Ascending aorta (tissue), 2 donors: ENCODE measurements around the gene LSM12. TPM values are rescaled to one million over a fixed set of nuclear protein-coding genes. Genes with fewer than 3 reads are reported as not detected.

Experiments
- DNase-seq, 2 donors: peaks; one replicate each; pipeline ENCODE4 v3.0.0-alpha.2; 2019; ENCODE audit warnings: low spot score in 2 of 2
- H3K27ac ChIP-seq, 2 donors: fragments of 200-600 bp; sonication (generic); one replicate each; pipeline ENCODE4 v1.5.1; 2016 to 2017; ENCODE audit warnings: mild to moderate bottlenecking in 1 of 2
- H3K27me3 ChIP-seq: fragments of 200-600 bp; sonication (generic); one replicate; pipeline ENCODE4 v1.5.1; 2017
- H3K36me3 ChIP-seq, 2 donors: fragments of 200-600 bp; sonication (generic); one replicate each; pipeline ENCODE4 v1.5.1; 2016
- H3K4me1 ChIP-seq, 2 donors: fragments of 200-600 bp; sonication (generic); one replicate each; pipeline ENCODE4 v1.5.1; 2016 to 2017; ENCODE audit warnings: mild to moderate bottlenecking in 1 of 2
- H3K4me3 ChIP-seq, 2 donors: fragments of 200-600 bp; sonication (generic); one replicate each; pipeline ENCODE4 v1.5.1; 2016 to 2017; ENCODE audit warnings: mild to moderate bottlenecking in 1 of 2
- H3K9me3 ChIP-seq, 2 donors: fragments of 200-600 bp; sonication (generic); one replicate each; pipeline ENCODE4 v1.5.1; 2016
- CTCF ChIP-seq, 3 experiments: fragments of 200-600 bp in 2 of 3; fragments of 450-650 bp in 1 of 3; sonication (generic) in 2 of 3; IDR thresholded peaks; one replicate each; pipeline ENCODE4 v1.5.1; 2016 to 2019; ENCODE audit warnings: antibody characterized with exemption in 3 of 3, mild to moderate bottlenecking in 1 of 3, moderate library complexity in 1 of 3
- intact Hi-C: fragments of 100-400 bp; cut with DNase I; formaldehyde crosslinking; loops from one replicate; pipeline ENCODE4 v1.15.1; 2023
- total RNA-seq: library from RNA; depleted of rRNA; stranded (reverse); fragments of >200 nt; gene quantifications from one replicate; pipeline ENCODE4 v1.1.0, GENCODE V29; 2016

The LSM12 gene
- total RNA-seq, 1 donor from 2014 or later = 12.5 TPM

DNA sequence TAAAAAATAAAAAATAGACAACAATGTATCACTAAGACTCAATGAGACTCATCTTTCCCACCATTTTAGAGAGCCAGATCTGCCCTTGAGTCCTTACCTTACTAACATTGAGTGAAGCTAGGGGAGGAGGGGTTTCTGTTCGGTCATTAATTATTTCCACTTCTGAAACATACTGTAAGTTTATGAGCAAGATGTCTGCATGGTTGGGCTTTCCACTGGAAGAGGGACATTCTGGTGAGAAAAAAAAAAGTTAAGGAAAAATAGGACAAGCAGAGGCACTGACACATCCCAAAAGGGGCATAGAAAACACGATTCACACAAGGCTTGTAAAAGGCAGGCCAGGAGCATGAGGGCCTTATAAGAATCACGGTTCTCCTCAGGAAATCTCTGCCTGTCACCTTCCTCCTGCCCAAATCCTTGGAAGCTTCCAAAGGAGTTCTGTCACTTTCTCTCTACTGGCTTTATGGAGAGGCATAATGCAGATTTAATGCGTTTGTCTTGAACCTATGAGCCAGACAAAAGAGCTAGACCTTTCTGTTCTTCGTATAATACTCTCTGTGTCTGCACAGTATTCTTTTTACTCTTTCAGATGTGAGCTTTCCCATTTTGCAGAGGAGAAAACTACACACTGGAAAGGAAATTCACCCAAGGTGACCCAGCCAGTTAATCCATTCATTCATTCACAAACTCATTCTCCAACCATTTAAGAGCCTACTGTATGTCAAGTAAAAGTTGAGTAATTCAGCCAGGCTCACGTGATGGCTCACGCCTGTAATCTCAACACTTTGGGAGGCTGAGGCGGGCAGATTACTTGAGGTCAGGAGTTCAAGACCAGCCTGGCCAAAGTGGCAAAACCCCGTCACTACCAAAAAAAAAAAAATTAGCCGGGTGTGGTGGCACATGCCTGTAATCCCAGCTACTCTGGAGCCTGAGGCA lies 2.5 kb downstream of the LSM12 start:
- intact Hi-C loops = no loop called here
- Histone ChIP-seq H3K27ac (no peak overlapping the region), H3K4me3 (no peak overlapping the region), H3K36me3 (peaks cover 0 to 30% of the 10 kb centered on the region in 2 donors), H3K27me3 (no peaks in the 10 kb centered on the region), H3K4me1 (peaks cover 0 to 12% of the 10 kb centered on the region in 2 donors), H3K9me3 (no peaks in the 10 kb centered on the region)
- no peak for DNase-seq
- TF ChIP-seq CTCF (IDR thresholded peaks at IDR 0.05) = no peak

DNA sequence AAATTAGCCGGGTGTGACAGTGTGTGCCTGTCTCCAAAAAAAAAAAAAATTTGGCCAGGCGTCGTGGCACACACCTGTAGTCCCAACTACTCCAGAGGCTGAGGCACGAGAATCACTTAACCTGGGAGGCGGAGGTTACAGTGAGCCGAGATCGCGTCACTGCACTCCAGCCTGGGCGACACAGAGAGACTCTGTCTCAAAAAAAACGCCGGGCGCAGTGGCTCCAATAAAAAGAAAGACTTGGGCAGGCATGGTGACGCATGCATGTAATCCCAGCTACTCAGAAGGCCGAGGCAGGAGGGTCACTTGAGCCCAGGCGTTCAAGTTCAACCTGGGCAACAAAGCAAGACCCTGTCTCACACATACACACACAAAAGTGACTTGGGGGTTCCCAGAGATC lies 3.6 kb downstream of the LSM12 start:
- Histone ChIP-seq H3K9me3 (no peaks in the 10 kb centered on the region), H3K27ac (no peak overlapping the region), H3K4me1 (peaks cover 0 to 12% of the 10 kb centered on the region in 2 donors), H3K36me3 (peaks cover 7 to 37% of the 10 kb centered on the region in 2 donors), H3K27me3 (no peaks in the 10 kb centered on the region), H3K4me3 (no peak overlapping the region)
- intact Hi-C loops = no loop called here
- no peak for TF ChIP-seq CTCF (IDR thresholded peaks at IDR 0.05)
- DNase-seq = no peak

DNA sequence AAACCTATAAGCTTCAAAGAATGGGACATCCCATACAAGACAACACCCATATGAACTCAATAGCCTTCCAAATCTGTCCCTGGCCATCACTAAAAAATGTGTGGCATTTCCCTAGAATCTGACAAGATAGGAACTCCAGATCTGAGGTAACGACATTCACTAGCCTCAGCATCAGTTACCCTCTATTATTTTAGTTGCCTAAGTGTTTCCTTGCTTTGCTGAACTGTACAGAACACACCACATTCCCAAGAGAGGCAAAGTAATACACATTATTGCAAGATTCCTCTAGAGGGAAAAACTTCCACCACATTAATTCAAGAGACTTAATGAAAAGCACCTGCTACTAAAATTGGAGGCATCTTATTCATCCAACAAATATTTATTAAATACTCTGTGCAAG lies 5.0 kb downstream of the LSM12 start:
- no peaks in the 10 kb centered on the region for H3K27me3 ChIP-seq
- H3K36me3 ChIP-seq = peaks cover 7 to 41% of the 10 kb centered on the region in 2 donors
- TF ChIP-seq CTCF (IDR thresholded peaks at IDR 0.05) = no peak
- peaks cover 0 to 5% of the 10 kb centered on the region in 2 donors for H3K4me1 ChIP-seq
- H3K4me3 ChIP-seq = no peak overlapping the region
- intact Hi-C loops = no loop called here
- H3K27ac ChIP-seq = no peak overlapping the region
- H3K9me3 ChIP-seq = no peaks in the 10 kb centered on the region
- DNase-seq = no peak

DNA sequence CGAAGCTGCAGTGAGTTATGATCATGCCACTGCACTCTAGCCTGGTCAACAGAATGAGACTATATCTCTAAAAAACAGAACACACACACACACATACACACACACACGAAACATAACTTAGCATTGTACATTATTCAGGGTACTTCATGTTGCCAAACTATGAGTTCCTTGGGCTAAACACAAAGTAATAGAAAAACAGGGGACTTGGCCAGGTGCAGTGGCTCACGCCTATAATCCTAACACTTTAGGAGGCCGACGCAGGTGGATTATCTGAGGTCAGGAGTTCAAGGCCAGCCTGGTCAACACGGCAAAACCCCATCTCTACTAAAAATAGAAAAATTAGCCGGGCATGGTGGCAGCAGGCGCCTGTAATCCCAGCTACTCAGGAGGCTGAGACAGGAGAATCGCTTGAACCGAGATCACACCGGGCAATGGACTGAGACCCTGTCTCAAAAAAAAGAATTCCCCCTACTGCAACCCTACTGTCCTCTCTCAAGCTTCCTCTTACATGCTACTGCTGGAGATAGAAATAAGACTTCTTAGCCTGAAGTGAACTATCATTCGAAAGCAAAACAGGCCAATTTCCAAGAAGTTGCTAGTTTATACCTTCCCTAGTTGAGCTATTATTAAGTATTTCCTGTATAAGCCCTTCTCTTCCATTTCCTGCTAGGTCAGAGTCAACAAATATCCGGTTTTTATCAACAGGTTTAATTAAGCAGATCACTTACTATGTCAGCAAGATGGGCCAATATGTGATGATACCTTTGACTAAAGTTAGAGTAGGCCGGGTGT lies 7.2 kb downstream of the LSM12 start:
- no peaks in the 10 kb centered on the region for H3K27me3 ChIP-seq
- H3K36me3 ChIP-seq = peaks cover 7 to 41% of the 10 kb centered on the region in 2 donors
- intact Hi-C loops = no loop called here
- TF ChIP-seq CTCF (IDR thresholded peaks at IDR 0.05) = no peak
- no peak overlapping the region for H3K4me3 ChIP-seq
- no peaks in the 10 kb centered on the region for H3K4me1 ChIP-seq
- DNase-seq = no peak
- no peaks in the 10 kb centered on the region for H3K9me3 ChIP-seq
- H3K27ac ChIP-seq = no peak overlapping the region

DNA sequence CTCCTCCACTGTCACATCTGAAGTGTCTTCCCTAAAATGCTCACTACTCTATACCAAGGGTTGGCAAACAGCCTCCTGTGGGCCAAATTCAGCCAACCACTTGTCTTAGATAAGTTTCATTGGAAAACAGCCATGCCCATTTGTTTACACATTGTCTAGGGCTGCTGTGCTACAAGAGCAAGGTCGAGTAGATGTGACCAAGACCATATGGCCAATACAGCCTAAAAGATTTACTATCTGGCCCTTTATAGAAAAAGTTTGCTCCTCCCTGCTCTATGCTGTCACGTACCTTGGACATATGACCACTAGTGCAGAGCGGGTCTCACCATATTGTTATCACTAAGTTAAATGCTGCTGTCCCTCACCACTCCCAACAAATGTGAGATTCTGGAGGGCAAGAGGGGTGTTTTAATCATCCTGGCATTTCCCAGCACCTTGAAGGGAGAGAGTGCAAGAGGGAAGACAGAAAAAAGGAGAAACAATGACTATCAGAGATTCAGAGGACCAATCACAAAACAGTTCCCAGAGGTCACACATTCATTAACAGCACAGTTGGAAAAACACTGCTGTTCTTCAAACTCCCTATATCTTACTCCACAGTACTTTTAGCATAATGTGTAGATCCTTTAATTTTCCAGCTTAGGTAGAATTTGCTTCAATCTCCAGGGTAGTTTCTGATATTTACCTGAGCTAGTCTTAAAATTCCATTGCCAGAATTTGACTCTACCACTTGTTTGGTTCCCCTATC lies 13.2 kb downstream of the LSM12 start:
- Histone ChIP-seq H3K4me1 (no peaks in the 10 kb centered on the region), H3K36me3 (peaks cover 43 to 45% of the 10 kb centered on the region in 2 donors), H3K27me3 (no peaks in the 10 kb centered on the region), H3K9me3 (no peaks in the 10 kb centered on the region), H3K27ac (no peak overlapping the region), H3K4me3 (no peak overlapping the region)
- no peak for TF ChIP-seq CTCF (IDR thresholded peaks at IDR 0.05)
- intact Hi-C loops = no loop called here
- DNase-seq = no peak
